CD4-positive, alpha-beta T cell treated with Interleukin-10 for 1 hour (primary cell): ENCODE measurements around the gene GRIA1.

Source experiments
- DNase-seq: peaks from one replicate; pipeline ENCODE4 v3.0.0-alpha.2; 2020

Gene GRIA1

DNA sequence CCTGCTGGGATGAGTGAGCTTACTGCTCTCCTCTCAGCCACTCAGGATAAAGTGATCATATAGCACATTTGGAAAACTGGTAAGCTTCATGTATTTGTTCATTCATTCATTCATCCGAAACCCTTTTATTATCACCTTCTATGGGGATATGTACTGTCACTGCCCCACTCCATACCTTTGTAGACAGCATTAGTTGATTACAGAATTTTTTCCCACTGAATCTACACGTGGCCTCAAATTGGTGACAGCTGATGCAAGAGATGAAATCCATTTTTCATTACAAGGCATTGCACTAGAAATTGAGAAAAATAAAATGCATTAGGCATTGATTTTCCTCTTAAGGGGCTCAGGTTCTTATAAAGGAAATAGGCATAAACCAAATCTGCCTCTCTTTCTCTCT is 9.7 kb downstream of the GRIA1 start:
- no peak for DNase-seq

GRCh38 chr5:153504726-153505125 is 14.3 kb downstream of the GRIA1 start:
- DNase-seq: no peak

DNA sequence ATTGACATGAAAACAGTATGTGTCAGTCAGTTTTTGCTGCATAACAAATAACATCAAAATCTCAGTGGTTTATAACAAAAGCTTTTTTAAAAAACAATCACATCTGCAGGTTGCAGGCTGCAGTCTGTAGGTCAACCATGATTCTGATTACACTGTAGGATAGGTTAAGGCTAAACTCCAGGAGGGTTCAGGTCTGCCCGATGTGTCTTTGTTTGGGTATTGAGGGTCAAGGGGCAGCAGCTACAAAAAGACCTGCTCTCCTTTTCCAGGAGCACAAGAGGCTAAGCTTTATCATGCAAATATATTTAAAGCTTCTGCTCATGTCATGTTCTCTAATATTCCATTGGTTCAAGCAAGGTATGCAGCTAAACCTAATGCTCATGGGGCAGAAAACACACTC is 18.2 kb downstream of the GRIA1 start:
- DNase-seq: no peak

GRCh38 chr5:153511622-153512021 is 21.2 kb downstream of the GRIA1 start:
- no peak for DNase-seq

DNA sequence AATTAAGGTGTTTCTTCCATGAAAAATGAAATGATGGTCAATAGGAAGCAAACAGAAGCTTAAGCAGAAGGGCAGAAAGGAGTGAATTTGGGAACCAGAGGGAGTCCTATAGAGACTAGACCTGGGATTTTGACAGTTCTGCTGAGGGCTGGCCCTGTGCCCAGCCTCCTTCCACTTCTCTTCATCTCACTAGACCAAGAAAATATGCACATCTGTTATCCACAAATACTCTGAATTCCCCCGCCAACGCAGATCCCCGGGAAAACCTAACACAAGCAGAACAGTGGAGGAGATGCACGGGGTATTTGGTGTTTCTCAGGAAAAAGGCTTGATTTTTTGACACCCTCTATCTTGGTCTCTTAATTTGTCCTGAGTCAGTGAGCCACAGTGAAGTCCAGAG is 22.7 kb downstream of the GRIA1 start:
- no peak for DNase-seq

DNA sequence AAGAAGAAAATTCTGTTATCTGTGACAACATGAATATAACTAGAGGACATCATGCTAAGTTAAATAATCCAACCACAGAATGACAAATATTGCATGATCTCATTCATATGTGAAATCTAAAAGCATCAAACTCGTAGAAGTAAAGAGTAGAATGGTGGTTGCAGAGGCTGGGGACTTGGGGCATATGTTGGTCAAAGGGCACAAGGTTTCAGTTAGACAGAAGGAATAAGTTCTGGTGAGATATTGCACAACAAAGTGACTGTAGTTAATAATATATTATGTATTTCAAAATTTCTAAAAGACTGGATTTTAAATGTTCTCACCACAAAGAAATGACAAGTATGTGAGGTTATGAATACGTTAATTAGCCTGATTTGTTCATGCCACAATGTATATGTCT is 24.8 kb downstream of the GRIA1 start:
- no peak for DNase-seq

- DNase-seq: no peak
Observed at GRCh38 chr5:153516504-153517240, 26.2 kb downstream of the GRIA1 start.

DNA sequence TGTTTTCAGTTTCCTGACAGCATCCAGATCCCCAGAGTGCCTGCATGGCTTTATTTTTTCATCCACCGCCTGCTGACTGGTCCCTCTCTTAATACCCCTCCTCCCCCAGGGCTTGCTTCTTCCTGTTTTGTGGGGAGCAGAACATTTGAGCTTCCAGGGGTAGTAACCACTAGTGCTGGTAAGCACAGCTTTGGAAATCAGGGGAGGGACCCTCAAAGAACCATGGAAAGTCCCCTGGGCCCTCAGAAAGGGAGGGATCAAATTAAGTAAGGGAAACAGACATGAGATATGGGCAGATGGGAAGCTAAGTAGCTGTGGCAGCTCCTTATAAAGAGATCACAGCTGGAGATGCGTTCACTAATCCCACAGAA is 26.8 kb downstream of the GRIA1 start:
- no peak for DNase-seq

DNA sequence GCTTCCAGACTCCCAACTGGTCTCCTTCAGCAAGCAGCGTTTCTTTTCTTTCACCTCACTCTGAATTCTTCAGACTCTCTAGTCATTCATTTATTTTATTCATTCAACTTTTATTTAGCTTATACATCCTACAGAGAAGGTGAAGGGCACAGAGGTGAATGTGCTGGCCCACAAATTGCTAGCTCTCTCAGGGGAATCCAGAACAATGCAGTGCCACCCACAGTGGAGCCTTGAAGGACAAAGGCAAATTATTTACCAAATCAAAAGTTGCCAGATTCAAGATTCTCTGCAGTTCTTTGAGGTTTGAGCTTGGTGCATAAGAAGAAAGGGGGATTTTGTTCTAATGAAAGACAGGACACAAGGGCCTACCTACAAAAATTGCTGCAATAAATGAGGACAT is 29.7 kb downstream of the GRIA1 start:
- DNase-seq: no peak

DNA sequence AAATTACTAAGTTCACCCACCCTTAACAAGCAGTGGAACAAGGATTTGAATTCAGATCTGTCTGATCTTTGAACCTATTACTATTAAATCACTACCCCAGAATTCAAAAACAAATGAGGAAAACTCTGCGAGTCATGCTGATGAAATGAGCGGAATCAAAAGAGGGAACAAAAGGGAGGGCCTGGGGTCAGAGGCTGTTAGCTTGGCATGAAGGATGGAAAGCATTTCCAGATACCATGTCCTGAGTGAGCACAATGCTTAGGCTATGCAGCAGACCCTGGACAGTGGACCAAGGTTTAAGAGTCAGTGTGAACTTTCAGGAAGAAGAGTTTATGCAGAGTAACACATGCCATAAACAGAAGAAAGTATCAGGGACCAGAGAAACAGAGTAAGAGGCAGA is 30.5 kb downstream of the GRIA1 start:
- no peak for DNase-seq

- no peak for DNase-seq
Observed at GRCh38 chr5:153523211-153523610, 32.7 kb downstream of the GRIA1 start.

- DNase-seq: no peak
Observed at GRCh38 chr5:153523831-153524230, 33.4 kb downstream of the GRIA1 start.

GRCh38 chr5:153525536-153525935 is 35.1 kb downstream of the GRIA1 start:
- no peak for DNase-seq

DNA sequence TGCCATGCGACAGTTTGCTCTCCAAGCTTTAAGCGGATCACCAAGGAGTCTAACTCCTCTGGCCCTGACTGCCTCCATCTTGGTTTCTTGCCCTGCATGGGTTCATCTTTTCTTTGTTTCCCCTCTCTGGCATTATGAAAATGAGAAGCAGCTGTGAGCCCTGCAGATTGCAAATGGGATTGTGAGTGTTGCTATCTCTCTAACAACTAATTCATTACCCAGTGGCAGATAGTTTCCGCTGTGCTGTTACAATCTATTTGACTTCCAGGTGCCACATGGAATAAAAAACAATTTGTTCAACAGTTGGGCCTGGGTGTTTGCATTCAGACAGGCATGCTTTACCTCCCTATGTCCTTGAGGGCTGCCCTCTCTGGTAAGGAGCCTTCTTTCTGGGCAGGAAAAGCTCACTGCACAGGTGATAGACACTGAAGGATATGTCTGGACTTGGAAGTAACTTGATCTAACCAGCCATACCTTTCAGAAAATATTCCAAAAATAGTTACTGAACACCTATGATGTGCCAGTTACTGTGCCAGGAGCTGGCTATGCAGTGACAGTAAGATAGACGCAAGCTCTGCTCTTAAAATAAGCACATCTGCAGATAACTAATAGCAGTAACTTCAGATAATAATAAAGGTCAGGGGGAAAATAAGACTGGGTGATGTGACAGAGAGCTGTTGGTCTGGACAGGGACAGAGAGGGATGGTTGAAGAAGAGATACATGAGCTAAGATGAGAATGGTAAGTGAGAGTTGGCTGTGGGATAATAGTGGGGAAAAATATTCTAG is 40.1 kb downstream of the GRIA1 start:
- DNase-seq: no peak

GRCh38 chr5:153533546-153533945 is 43.1 kb downstream of the GRIA1 start:
- no peak for DNase-seq

GRCh38 chr5:153534102-153534501 is 43.6 kb downstream of the GRIA1 start:
- no peak for DNase-seq

DNA sequence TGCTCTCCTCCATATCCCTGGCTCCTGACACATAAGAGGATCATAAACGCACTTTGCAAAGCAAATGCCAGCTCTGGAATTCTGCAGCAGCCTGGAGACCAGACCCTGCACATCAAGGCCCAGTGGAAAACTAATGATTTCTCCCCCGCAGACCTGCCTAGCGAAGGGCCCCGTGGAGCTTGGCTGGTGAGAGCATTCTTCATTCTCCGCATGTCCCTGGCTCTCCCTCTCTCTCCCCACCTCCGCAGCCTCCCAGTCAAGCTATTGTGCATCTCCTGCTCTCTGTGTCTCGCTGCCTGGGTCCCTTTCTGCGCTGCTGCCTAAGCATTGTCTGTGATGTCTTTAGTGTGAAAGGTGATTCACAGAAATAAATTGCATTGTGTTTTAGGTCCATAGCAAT is 46.7 kb downstream of the GRIA1 start:
- DNase-seq: no peak

DNA sequence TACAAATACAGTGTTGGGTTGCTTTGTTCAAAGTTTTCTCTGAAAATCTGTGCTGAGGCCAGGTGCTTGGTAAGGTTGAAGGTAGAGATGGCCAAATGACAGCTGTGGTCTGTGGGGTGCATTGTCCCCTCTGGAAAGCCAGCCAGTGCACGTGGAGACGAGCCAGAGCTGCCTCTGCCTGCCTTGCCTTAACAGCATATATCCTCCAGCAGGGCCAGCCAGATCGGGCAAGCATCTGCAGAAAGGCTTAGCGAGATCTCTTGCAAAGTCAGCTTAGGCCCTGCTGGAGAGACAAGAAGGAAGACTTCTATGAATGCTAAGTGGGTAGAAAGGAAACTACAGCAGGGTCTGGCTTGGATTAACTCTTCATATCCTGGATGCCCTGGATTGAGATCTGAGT is 49.5 kb downstream of the GRIA1 start:
- no peak for DNase-seq

DNA sequence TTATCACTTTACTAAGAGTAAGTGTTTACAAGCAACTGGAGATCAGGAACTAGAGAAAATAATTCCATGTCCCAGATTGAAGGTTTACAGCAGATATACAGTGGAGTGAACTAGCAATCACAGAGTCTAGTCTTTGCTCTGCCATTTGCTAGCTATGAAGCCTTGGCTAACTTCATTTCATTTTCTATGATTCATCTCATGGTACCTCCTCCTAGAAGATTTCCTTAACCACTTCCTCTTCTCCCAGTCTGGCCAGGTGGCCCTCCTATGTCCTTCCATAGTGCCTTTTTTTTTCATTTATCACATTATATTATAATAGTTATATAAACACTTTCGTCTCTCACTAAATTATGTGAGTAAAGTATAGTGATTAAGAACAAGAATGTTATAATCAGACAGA is 52.1 kb downstream of the GRIA1 start:
- DNase-seq: no peak

DNA sequence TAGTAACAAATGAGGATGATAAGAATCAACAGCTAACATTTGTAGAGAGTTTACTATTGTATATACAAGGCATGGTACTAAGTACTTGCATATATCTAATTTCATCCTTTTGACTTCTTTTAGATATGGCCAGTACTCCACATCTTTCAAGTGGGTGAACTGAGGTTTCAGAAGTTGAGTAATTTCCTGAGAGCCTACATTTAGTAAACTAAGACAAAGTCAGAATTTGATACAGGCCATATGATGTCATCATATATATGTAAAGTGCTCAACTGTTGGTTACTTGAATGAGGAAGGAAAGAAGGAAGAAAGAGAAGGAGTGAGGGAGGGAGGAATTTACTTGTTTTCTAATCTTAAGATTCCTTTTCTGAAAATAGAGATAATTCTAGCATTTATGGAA is 52.8 kb downstream of the GRIA1 start:
- DNase-seq: no peak

GRCh38 chr5:153543959-153544470 is 53.5 kb downstream of the GRIA1 start:
- DNase-seq: no peak

DNA sequence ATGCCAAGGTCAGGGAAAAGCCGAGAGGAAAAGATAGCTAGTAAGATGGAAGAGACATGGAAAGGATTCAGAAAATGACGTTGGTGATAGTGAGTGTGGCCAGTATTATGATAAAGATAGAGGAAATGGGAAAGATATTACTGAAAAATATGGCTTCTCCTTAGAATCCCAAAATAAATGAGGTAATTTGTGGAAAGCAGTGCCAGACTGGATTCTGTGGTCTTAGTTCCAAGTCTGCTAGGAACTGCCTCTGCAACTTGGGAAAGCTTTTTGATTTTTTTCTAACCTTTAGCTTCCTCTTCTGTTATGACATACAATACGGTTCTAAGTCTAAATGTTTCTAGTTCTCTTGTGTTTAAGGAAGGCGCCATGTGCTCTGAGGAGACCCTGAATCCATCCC is 54.2 kb downstream of the GRIA1 start:
- DNase-seq: no peak

GRCh38 chr5:153546566-153546965 is 56.1 kb downstream of the GRIA1 start:
- no peak for DNase-seq

DNA sequence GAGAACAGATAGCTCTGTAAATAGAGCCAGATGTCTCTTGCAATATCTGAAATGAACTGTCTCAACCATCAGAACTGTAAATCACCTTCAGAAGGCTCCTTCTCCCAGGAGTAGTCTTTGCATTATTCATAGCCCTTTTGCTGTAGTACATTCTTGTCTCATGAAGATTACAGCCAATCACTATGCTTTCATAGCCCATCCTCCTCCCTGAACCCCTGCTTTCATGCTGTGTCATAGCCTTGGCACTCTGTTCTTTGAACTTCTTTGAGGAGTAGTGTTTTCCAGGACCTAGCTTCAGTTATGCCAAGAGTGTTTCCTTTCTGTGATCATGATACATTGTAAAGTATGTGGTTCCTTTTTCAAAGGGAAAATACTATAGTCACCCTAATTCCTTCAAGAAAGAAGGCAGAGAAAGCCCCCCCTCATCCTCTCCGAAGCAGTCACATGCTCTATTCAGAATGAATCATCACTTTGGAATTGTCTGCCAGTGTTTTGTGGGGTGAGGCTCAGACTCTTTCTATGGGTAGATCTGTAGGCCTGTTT is 61.1 kb downstream of the GRIA1 start:
- no peak for DNase-seq
